G401.6 (cell line): ENCODE measurements around the gene AZI2.

Experiments used
- FAIRE-seq: peaks from 2 replicates; lab custom pipeline; 2012; peaks lifted over from hg19 to GRCh38; lab: Jason Lieb, UNC

AZI2 gene, protein sequence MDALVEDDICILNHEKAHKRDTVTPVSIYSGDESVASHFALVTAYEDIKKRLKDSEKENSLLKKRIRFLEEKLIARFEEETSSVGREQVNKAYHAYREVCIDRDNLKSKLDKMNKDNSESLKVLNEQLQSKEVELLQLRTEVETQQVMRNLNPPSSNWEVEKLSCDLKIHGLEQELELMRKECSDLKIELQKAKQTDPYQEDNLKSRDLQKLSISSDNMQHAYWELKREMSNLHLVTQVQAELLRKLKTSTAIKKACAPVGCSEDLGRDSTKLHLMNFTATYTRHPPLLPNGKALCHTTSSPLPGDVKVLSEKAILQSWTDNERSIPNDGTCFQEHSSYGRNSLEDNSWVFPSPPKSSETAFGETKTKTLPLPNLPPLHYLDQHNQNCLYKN

DNA sequence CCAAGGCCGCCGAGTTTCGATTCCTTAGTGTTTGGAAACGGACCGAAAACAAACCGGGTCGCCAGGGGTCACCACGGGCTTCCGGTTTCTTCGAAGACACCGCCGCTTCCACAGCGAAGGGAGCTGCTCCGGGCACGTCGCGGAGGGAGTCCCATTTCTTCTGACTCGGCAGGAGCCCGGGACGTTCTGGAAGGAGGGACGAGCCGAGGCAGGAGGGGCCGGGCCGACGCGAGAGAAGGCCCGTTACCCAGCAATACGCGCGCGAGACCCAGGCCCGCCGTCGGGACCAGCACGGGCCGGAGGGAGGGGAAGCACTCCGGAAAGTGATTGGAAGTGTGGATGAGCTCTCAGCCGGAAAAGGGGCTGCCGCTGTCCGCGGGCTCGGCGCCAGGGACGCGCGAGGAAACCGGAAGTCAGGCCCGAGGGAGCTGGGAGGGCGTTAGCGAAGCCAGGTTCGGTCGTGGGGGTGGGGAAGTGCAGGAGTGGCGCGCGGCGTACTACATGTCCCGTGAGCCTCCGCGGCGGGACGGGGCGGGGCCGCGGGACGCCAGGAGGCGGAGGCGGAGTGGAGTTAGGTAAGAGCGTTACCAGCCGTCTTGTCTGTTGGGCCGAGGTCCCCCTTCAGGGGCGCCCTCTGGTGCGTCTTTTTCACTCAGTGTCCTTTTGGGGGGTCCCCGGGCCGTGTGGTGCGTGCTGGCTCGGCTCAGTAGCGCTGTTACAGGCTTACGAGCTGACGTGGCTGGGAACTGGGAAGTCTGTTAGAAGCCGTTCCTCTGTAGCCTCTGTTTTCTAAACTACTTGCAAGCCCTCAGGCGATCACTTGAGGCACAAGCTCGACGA is at the start of gene AZI2, which contains the start of gene ZCWPW2:
TSS of gene AZI2 (minus strand) at position 196 of the 840 bp plus-strand sequence. CDS start 8,207 bp downstream, outside the sequence.
TSS of gene ZCWPW2 (plus strand) at position 93 of the 840 bp plus-strand sequence. CDS start 64,348 bp downstream, outside the sequence.
- peak; percentile 65 for FAIRE-seq

DNA sequence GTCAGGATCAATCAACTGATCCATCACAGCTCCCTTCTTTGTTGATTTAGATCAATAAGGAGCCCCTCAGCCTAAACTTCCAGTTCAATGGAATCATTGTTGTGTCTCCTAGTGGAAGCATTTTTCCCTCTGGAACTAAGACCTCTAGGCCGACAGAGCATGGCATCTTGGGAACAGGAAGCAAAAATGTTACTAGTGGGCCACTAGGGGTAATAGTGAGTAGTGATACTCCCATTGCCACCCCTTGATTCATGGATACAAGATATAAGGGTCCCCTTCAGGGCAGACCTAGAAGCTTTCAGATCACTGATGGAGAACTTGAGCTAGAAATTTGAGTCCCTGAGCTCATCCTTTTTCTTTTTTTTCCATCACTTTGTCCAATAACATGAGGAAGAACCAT is 40.4 kb upstream of the AZI2 start:
- FAIRE-seq = no peak

DNA sequence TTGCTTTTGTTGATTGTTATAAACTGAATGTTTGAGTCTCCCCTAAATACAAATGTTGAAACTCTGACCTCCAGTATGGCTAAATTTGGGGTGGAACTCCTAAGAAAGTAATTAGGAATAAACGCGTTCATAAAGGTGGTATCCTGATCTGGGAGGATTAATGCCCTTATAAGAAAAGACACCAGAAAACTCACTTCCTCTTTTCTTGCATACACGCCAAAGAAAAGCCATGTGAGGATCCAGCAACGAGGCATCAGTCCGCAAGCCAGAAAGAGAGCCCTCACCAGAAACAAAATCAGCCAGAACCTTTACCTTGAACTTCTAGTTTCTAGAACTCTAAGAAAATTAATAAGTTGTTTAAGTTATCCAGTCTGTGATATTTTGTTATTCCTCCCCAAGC is 37.4 kb upstream of the AZI2 start:
- no peak for FAIRE-seq

GRCh38 chr3:28376424-28376823 is 27.8 kb upstream of the AZI2 start:
- FAIRE-seq = no peak

GRCh38 chr3:28349469-28350000 is 911 bp upstream of the AZI2 start:
- no peak for FAIRE-seq

DNA sequence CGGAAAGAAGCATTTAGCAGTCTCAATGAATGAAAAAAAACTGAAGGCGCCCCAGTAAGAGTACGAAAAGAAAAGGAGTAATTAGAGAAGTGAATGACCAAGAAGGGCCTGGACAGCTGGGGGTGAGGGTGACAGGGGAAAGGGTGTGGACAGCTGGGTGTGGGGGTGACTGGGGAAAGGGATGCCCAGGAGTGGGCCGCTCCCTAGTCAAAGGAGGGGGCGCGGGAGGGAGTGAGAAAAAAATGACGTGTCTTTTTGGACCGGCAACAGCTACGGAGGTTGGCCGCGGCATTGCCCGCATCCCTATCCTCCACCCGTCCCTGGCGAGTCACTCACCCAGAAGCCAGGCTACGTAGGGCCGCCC is 377 bp downstream of the AZI2 start:
- FAIRE-seq = no peak

DNA sequence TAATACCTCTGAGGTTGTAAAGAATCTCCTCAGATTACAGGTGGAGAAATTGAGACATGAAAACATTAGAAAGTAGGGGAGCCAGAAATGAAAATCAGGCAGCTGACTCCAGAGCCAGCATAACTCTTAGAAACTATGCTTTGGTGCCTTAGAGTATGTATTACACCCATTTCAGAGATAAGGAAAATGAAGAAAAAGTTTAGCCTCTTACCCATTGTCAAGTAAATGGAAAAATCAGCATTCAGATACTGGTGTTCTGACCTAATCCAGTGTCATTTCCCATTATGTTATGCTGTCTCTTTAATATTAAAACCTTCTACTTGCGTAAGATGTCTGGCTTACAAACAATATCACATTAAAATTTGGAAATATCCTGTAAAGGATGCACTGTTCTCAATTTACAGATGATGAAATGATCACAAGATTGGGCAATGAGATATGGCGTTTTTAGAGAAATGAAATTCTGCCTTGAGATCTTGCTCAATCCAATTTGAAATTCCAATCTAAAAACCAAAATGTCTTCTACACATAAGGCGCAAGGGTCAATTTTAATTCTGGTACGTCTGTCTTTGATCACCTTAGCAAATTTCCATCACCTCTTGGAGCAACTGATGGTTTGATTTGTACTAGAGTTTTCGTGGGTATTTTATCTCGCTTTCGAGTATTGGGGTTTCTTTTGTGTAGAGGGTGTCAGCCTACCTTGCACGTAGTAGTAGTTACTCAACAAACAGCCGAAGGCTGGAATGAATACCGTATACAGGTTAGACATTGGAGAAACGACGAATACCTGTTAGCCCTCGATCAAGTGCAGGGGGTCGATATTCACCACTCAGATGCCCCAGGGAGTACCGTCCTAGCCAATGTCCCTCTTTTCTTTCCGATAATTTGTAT is 1.0 kb downstream of the AZI2 start:
- FAIRE-seq = no peak

- no peak for FAIRE-seq
Observed at GRCh38 chr3:28345690-28346089, 2.9 kb downstream of the AZI2 start.

- no peak for FAIRE-seq
Observed at GRCh38 chr3:28343144-28343543, 5.5 kb downstream of the AZI2 start.

GRCh38 chr3:28337230-28337629 is 11.4 kb downstream of the AZI2 start:
- FAIRE-seq = no peak

DNA sequence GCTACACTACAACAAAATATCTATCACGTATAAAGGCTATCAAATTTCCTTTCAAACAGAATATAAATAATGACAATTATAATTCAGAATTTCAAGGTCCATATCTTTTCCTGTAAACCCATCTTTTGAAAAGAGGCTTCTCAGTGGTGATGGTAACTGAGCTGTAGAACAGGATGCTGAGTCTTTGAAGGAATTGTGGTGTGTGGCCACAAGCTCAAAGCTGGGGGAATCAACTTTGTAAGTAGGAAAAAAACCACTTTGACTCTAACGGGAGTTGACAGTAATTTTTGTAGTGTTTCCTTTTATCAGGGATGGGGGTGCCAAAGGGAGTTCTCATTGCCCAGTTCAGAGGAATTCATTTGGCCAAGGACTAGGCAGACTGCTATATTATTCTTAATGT is 13.4 kb downstream of the AZI2 start:
- no peak for FAIRE-seq

DNA sequence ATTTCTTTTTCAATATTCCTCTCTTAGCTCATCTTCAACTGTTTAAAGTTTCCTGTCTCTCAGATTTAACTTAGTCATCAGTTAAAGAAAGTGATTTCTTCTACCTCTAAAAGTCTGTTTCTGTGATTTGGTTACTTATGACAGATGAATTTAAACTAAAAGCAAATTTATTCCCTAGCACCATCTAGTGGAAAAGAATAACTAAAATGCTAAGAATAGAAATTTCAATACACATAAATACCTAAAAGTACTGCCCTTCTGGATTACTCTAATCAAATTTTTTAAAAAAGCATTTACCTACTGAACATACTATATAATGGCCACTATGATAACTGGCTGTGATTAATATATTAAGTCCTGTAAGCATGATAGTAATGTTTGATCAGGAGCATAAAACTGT is 14.1 kb downstream of the AZI2 start:
- FAIRE-seq = peak; percentile 89

DNA sequence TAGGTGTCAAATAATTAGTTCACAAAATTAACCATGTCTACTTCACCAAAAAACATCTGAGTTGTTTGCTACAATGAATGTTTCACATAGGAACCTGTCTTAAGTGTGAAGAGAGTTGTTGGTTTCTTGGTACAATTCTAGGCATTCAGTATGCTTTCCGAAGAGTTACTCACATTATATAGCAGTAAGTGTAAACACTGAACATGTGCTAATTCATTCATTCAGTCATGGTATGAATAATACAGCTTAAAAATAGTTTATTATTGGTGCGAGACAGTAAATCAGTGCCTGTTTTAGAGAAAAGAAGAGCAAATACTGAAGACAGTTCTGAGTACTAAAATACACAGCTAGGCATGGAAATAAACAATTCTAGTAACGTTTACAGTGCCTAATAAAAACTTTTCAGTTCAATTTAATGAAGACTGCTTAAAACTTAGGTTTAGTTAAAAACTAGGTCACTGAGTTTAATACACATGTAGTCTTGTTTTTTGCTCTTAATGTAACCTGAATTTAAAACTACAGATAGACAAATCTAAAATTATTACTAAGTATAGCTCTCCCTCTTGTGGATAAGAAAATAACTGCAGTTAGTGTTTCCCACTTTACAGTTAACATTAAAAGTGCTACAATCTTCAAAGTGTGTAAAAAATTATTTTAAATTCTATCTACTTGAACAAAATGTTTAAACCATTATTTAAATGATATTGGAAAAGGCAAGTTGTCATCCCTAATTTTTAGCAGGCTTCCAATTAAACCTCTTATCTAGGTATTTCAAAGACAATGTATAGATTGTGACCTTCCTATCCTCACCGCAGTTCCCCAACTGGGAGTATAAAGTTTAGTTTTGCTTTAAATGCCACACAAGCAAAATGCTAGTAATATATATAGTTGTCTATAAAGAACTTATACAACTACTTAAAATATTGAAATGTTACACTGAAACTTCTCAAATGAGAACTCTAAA is 20.2 kb downstream of the AZI2 start:
- FAIRE-seq = peak; percentile 96

DNA sequence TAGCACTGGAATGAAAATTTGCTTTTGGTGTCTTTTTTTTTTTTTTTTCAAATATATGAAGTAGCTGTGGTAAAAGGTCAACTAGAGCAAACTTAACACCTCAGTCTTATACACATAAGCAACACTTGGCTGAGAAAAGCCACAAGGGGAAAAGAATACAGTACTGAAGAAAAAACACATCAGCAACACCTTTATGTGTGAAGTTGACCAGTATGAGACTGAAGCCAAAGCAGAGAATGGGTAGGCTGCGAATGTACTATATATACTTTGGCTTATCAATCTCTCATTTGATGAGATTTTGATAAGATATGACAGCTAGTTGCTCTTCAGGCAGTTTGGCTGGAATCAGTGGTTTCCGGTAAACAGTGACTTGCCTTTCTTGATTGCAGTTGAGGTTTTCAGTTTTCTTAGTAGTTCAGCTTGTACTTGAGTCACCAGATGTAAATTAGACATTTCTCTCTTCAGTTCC is 22.1 kb downstream of the AZI2 start:
- FAIRE-seq = no peak

DNA sequence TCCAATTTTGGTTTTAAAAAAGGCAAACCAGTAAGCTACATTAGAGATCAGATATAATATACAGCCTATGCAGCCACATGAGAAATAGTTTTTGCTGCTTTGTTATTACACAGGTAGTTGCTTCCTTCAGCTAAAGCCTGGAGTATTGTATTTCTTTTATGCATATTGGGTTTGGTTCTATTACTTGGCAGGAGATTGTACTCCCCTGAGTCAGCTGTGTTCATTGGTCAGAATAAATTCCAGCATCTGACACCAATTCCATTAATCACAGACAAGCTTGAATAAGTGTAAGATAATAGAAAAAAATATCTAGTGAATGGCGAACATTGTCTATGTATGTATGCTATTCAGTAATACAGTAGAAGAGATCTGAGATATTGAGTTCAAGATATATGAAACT is 26.2 kb downstream of the AZI2 start:
- FAIRE-seq = no peak

DNA sequence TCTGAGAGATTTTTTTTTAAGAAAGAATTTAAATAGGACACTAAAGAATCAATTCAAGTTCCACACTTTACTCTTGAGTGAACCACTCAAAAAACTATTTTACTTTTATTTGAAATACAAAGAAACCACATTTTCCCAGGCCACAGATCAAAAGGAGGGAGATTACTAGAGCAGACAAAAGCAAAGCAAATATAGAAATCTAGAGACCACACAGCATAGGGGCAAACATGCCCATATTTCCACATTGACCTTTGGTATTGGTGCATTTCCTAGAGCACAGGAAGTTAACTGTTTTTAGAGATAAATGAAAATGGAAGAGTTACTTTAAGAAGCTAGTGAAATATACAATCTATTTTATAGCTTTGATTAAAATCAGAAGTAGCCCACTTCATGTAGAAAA is 27.6 kb downstream of the AZI2 start:
- no peak for FAIRE-seq

DNA sequence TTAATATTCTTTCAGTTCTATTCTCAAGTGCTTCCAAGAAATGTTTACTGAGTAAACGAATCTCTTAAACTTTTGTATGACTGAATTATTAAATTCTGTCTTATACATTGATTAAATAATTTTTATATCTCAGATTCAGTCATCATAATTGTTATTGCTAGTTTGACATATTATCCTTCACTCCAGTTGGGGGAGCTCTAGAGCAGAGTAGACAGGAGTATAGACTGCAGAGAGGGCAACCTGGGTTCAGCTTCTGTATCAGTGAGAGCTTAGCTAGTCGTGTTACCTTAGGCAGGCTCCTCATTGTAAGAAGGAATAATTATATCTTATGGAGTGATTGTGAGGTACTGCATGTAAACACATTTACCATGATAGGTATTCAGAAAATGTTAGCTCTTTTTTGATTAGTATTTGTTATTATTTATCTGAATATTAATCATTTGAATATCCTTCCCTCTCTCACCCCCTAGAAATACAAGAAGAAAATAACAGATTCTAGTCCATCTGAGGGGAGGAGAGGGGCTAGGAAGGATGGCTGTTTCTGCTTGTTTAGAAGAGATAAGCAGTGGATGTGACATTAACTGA is 31.1 kb downstream of the AZI2 start:
- FAIRE-seq = peak; percentile 85

DNA sequence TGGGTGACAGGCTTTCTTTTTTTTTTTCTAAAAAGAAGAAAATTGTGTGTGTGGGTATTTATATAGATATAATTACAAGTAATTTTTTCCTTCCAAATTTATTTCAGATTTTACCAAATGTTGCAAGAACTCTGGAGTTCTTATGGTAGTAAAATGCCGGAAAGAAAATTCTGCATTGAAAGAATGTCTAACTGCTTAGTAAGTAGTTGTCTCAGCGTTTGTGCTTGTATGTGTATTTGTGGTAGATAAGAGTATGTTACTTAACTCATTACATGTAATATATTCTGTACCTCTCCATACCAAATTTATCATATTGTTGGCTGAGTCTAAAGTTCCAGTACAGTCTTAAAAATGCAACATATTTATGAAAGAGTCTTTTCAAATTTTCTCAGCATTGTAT is 32.4 kb downstream of the AZI2 start:
- FAIRE-seq = no peak

- no peak for FAIRE-seq
Observed at GRCh38 chr3:28315711-28316110, 32.9 kb downstream of the AZI2 start.

GRCh38 chr3:28308196-28308595 is 40.4 kb downstream of the AZI2 start:
- no peak for FAIRE-seq
